NCI-H2107 (cell line): Measurements from ENCODE around the gene PMFBP1.
"Not testable (repeated sequence)": the region's sequence is repeated elsewhere in the genome, so short reads cannot be mapped to it uniquely, and the experiment has no call there.

ENCODE experiments used
- DNase-seq: peaks from one replicate; lab custom pipeline; 2025; lab: John Stamatoyannopoulos, UW

Gene PMFBP1

DNA sequence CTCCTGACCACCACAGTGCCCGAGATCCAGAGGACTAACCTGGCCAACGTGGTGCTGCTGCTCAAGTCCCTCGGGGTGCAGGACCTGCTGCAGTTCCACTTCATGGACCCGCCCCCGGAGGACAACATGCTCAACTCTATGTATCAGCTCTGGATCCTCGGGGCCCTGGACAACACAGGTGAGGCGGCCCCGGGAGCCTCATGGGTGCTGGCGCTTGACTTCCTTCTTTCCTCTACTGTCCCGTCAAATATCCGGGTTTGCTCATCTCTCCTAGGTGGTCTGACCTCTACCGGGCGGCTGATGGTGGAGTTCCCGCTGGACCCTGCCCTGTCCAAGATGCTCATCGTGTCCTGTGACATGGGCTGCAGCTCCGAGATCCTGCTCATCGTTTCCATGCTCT lies 64.6 kb downstream of the PMFBP1 start:
- DNase-seq, result no peak

GRCh38 chr16:72105978-72106377 lies 66.0 kb downstream of the PMFBP1 start:
- no peak for DNase-seq

- no peak for DNase-seq
Measured at GRCh38 chr16:72104905-72105304, 67.0 kb downstream of the PMFBP1 start.

DNA sequence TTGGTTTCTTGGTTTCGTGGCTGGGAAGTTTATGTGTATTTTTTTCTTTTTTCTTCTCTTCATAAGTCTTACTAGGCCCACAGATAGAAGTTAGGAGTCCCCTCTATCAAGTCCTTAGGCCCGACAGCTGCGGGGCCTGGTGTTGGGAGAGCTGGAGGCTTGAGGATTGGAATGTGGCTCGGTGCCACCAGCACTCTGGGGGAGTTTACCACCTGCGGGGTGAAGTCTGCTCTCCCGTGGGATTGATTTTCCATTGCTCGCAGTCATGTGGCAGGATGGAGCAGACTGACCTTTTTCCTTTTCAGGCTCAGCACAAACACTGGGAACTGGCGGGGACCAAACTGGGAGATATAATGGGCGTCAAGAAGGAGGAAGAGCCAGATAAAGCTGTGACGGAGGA lies 70.8 kb downstream of the PMFBP1 start:
- DNase-seq, result no peak

DNA sequence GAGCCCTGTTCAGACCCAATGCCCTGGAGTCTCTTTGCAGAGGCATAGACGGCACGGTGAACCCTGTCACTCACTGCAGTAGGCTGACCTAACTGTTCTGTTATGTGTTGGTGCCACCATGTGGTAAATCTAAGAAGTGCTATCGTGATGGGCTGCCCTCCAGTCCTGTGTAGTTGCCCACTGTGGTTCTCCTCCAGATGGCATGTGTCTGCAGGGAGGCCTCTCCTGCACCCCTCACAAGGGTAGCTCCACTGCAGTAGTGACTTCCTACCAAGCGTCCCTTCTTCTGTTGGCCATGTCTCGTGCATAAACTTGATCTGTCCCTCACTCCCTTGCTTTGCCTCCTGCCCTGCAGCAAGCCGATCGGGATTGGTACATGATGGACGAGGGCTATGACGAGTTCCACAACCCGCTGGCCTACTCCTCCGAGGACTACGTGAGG lies 72.6 kb downstream of the PMFBP1 start:
- DNase-seq, result peak; percentile 31

DNA sequence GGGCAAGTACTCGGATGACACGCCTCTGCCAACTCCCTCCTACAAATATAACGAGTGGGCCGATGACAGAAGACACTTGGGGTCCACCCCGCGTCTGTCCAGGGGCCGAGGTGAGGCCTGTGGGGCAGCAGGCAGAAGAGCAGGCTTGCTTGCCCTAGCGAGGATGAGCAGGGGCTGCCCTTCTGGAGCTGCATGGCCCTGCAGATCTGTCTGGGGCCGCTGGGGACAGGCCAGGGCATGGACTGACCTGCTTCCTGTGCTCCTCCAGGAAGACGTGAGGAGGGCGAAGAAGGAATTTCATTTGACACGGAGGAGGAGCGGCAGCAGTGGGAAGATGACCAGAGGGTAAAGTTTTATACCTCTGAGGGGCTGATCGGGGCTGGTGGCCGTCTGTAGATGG lies 73.0 kb downstream of the PMFBP1 start:
- DNase-seq, result no peak

GRCh38 chr16:72094266-72094610 lies 77.7 kb downstream of the PMFBP1 start:
- no peak for DNase-seq

- peak; percentile 90 for DNase-seq
Measured at GRCh38 chr16:72093448-72094265, 78.3 kb downstream of the PMFBP1 start, which contains the start of the genes DHX38 and TXNL4B. TSS of gene DHX38 (plus strand) at chr16:72093847. CDS start at chr16:72096158, 2,311 bp downstream. TSS of gene TXNL4B (minus strand) at chr16:72093620. CDS start at chr16:72090749, 2,871 bp downstream.

GRCh38 chr16:72092832-72093447 lies 79.0 kb downstream of the PMFBP1 start:
- no peak for DNase-seq

DNA sequence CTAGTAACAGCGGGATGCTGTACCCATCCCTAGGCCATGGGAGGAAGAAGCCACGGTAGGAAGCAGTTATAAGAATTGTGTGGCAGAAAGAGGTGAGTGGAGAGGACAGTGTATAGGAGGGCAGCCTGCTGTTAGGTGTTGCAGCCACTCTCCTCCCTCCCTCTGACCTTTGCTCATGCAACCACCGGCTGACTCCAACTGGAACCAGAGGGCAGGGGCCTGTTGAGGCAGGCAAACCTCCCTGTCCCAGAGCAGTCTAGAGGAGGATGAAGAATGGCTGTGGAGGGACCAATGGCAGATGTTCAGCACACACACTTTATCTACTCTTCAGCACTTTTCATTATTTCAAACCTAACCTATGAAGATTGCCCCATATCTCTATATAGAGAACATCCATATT lies 80.7 kb downstream of the PMFBP1 start:
- DNase-seq, result no peak

DNA sequence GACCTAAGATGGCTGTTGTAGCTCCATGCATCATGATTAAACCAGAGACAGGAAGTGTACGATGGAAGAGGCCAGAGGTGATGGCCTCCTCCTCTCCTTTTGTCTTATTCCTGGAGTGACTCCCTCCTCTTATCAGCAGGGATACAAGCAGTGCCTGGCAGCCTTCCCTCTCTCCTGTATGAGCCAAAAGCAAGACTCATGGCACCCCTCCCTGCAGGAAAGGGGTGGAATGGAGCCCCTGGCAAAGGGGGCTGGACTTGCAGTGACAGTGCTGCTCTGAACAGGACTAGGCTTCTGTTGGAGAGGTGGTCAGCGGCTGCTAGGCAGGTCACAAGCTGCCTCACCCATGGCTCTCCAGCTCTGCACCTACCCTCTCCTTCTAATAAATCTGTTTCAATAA lies 87.0 kb downstream of the PMFBP1 start:
- no peak for DNase-seq

- DNase-seq, result no peak
Measured at GRCh38 chr16:72084445-72084844, 87.5 kb downstream of the PMFBP1 start.

GRCh38 chr16:72083778-72084404 lies 88.1 kb downstream of the PMFBP1 start:
- no peak for DNase-seq

- DNase-seq, result not testable (repeated sequence)
Measured at GRCh38 chr16:72076991-72077706, 94.8 kb downstream of the PMFBP1 start.

DNA sequence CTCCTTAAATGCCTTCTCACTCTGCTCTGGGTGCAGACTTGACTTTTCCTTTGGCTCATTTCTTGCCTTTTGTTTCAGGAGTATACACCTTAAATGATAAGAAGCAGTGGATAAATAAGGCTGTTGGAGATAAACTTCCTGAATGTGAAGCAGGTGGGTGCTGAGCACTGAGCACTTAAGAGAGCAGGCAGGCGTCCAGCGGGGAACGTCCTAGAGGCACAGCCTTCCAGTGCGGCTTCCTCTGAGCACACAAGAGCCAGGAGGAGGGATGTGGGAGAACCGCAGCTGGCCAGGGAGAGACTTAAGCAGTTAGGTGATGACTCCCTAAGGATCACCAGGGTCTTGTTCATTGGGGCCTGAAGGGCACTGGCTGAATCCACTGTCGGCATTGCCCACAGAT lies 96.9 kb downstream of the PMFBP1 start:
- not testable (repeated sequence) for DNase-seq

- DNase-seq, result no peak
Measured at GRCh38 chr16:72073560-72074230, 98.3 kb downstream of the PMFBP1 start.

- no peak for DNase-seq
Measured at GRCh38 chr16:72072514-72073342, 99.2 kb downstream of the PMFBP1 start.
